K562 (cell line): ENCODE measurements around the gene CLEC3B. TPM values are rescaled to one million over a fixed set of nuclear protein-coding genes. Genes with fewer than 3 reads are reported as not detected.

ENCODE experiments used
- ATAC-seq: fragments of 200-7000 bp; cut with Tn5 transposase; 3 replicates; pipeline ENCODE4 v1.9.1; 2020; ENCODE audit warnings: moderate library complexity
- BruUV-seq: library from RNA; stranded (reverse); fragments of 400-500 nt; replicated peaks from 2 replicates; lab custom pipeline; 2021; lab: Mats Ljungman, UMichigan
- CTCF ChIA-PET: fragments of 300-600 bp; formaldehyde crosslinking; extraction: SDS; loops from one replicate; lab custom pipeline; 2021; ENCODE audit warnings: low intra/inter-chr PET ratio; lab: Yijun Ruan, JAX
- POLR2A ChIA-PET: fragments of 300-600, 350-650 bp; sonication (Branson Sonifier 250); formaldehyde crosslinking; extraction: SDS; loops from one replicate; lab custom pipeline; 2021; ENCODE audit warnings: antibody characterized with exemption, inconsistent platforms; lab: Yijun Ruan, JAX
- DNase-seq, 4 experiments: peaks; one replicate each; pipeline versions ENCODE4 v3.0.0 to v3.0.0-alpha.2; 2011 to 2018; ENCODE audit warnings: low spot score in 3 of 4, mixed read lengths in 3 of 4; ENCODE audit errors: extremely low read depth in 1 of 4
- FAIRE-seq: peaks from 2 replicates; lab custom pipeline; 2011; peaks lifted over from hg19 to GRCh38; lab: Jason Lieb, UNC
- H2AFZ ChIP-seq: 2 replicates; pipeline ENCODE4 v1.6.0; 2011; ENCODE audit warnings: low read depth, low read length, control low read depth, inconsistent platforms
- H3K27ac ChIP-seq: fragments of 200-600 bp; 3 replicates; pipeline ENCODE4 v1.8.0; 2011; ENCODE audit warnings: low read depth, mild to moderate bottlenecking, control low read depth, inconsistent platforms, low read length, moderate library complexity, mixed read lengths; ENCODE audit errors: extremely low read depth
- H3K27me3 ChIP-seq, 2 experiments: fragments of 300-600 bp in 1 of 2; 2 replicates in 1 of 2; 3 replicates in 1 of 2; pipeline versions ENCODE4 v1.6.0 to v1.8.0; 2011; ENCODE audit warnings: inconsistent platforms in 2 of 2, low read length in 2 of 2, mild to moderate bottlenecking in 1 of 2, mixed read lengths in 1 of 2, moderate library complexity in 1 of 2; ENCODE audit not compliant: control insufficient read depth in 2 of 2, insufficient read depth in 2 of 2
- H3K36me3 ChIP-seq: fragments of 300-600 bp; 3 replicates; pipeline ENCODE4 v1.8.0; 2011; ENCODE audit warnings: mild to moderate bottlenecking, low read length, inconsistent platforms; ENCODE audit not compliant: control insufficient read depth, insufficient read depth
- H3K4me1 ChIP-seq, 2 experiments: fragments of 200-600 bp in 1 of 2; replicated peaks in 1 of 2; 2 replicates in 1 of 2; 3 replicates in 1 of 2; pipeline versions ENCODE4 v1.5.1 to v1.8.0; 2011; ENCODE audit warnings: inconsistent platforms in 2 of 2, low read length in 2 of 2, mild to moderate bottlenecking in 1 of 2, mixed read lengths in 1 of 2, moderate library complexity in 1 of 2; ENCODE audit not compliant: control insufficient read depth in 2 of 2, insufficient read depth in 2 of 2
- H3K4me2 ChIP-seq: 2 replicates; pipeline ENCODE4 v1.6.1; 2011; ENCODE audit warnings: low read length, control low read depth, inconsistent platforms, mixed read lengths; ENCODE audit not compliant: insufficient read depth
- H3K4me3 ChIP-seq: fragments of 200-600 bp; sonication (generic), shearing (Covaris generic); 2 replicates; pipeline ENCODE4 v1.5.1; 2016; ENCODE audit warnings: control low read depth, inconsistent platforms
- H3K79me2 ChIP-seq: fragments of 200-600 bp; 3 replicates; pipeline ENCODE4 v1.8.0; 2011; ENCODE audit warnings: low read length, inconsistent platforms; ENCODE audit not compliant: control insufficient read depth, insufficient read depth
- H3K9ac ChIP-seq, 2 experiments: 2 replicates each; pipeline versions ENCODE4 v1.6.0 to v1.6.1; 2011; ENCODE audit warnings: low read depth in 2 of 2, low read length in 2 of 2, control low read depth in 1 of 2, inconsistent platforms in 1 of 2, mild to moderate bottlenecking in 1 of 2, mixed read lengths in 1 of 2; ENCODE audit not compliant: insufficient read depth in 1 of 2
- H3K9me1 ChIP-seq: one replicate; pipeline ENCODE4 v1.6.0; 2011; ENCODE audit warnings: inconsistent platforms, mild to moderate bottlenecking, low read length, moderate library complexity; ENCODE audit not compliant: control insufficient read depth, insufficient read depth
- H3K9me3 ChIP-seq: replicated peaks from 2 replicates; pipeline ENCODE4 v1.5.1; 2011; ENCODE audit warnings: low read depth, low read length, inconsistent platforms; ENCODE audit not compliant: control insufficient read depth, insufficient read depth
- H4K20me1 ChIP-seq: replicated peaks from 2 replicates; pipeline ENCODE4 v1.6.1; 2011; ENCODE audit warnings: low read length, inconsistent platforms, mixed read lengths; ENCODE audit not compliant: control insufficient read depth, insufficient read depth
- CBX1 ChIP-seq: sonication (generic); IDR thresholded peaks from 2 replicates; pipeline ENCODE4 v1.6.1; 2016; ENCODE audit warnings: antibody characterized with exemption, low read depth, mild to moderate bottlenecking
- CBX8 ChIP-seq: fragments of 200-600 bp; sonication (generic); IDR thresholded peaks from 2 replicates; pipeline ENCODE4 v1.6.1; 2012; ENCODE audit warnings: borderline replicate concordance, mixed run types, low read depth, mild to moderate bottlenecking, moderate library complexity, mixed read lengths, low read length, control low read depth, inconsistent platforms; ENCODE audit not compliant: poor library complexity, severe bottlenecking; ENCODE audit errors: extremely low read depth
- ELF2 ChIP-seq: fragments of 250-450 bp; sonication (Bioruptor Pico); IDR thresholded peaks from 2 replicates; pipeline ENCODE4 v1.5.0; 2021; ENCODE audit warnings: mild to moderate bottlenecking
- ETS2 ChIP-seq: IDR thresholded peaks from 2 replicates; pipeline ENCODE4 v1.6.1; 2016; ENCODE audit warnings: borderline replicate concordance, missing genetic modification characterization, mild to moderate bottlenecking, moderate library complexity, missing compliant biosample characterization; ENCODE audit not compliant: poor library complexity, severe bottlenecking
- ID3 ChIP-seq, 2 experiments: fragments of 250-450 bp in 1 of 2; fragments of 450-650 bp in 1 of 2; sonication (Bioruptor Pico) in 1 of 2; IDR thresholded peaks; 2 replicates each; pipeline versions ENCODE4 v1.6.1 to v1.8.0; 2016 to 2021; ENCODE audit warnings: mild to moderate bottlenecking in 2 of 2, moderate library complexity in 2 of 2, missing compliant biosample characterization in 1 of 2, missing genetic modification characterization in 1 of 2
- NCOA6 ChIP-seq: fragments of 450-650 bp; IDR thresholded peaks from 2 replicates; pipeline ENCODE4 v1.6.1; 2017; ENCODE audit warnings: mild to moderate bottlenecking
- NFXL1 ChIP-seq: fragments of 450-650 bp; formaldehyde crosslinking; IDR thresholded peaks from 2 replicates; pipeline ENCODE4 v1.4.0; 2021; ENCODE audit warnings: mild to moderate bottlenecking
- POLR2H ChIP-seq: IDR thresholded peaks from 2 replicates; pipeline ENCODE4 v1.6.1; 2016; ENCODE audit warnings: missing genetic modification characterization, low read depth, mild to moderate bottlenecking, control low read depth, missing compliant biosample characterization, moderate library complexity
- SMAD3 ChIP-seq: fragments of 450-650 bp; formaldehyde crosslinking; conservative IDR thresholded peaks from 2 replicates; pipeline ENCODE4 v1.4.0; 2020; ENCODE audit warnings: mild to moderate bottlenecking
- TFAM ChIP-seq: fragments of 250-450 bp; sonication (Bioruptor Pico); conservative IDR thresholded peaks from 2 replicates; pipeline ENCODE4 v1.5.0; 2021; ENCODE audit warnings: mild to moderate bottlenecking, moderate library complexity
- TRIM24 ChIP-seq, 2 experiments: fragments of 450-650 bp; IDR thresholded peaks; 2 replicates each; pipeline ENCODE4 v1.6.1; 2016
- ZNF408 ChIP-seq: fragments of 250-450 bp; sonication (Bioruptor Pico); IDR thresholded peaks from 2 replicates; pipeline ENCODE4 v1.4.0; 2020; ENCODE audit warnings: low read depth, mild to moderate bottlenecking, moderate library complexity
- ZNF586 ChIP-seq: fragments of 450-650 bp; formaldehyde crosslinking; conservative IDR thresholded peaks from 2 replicates; pipeline ENCODE4 v1.4.0; 2020; ENCODE audit warnings: mild to moderate bottlenecking, moderate library complexity
- WGBS: fragments of 100-300 bp; shearing (Covaris generic); methylation state at CpG from one replicate; pipeline ENCODE4 v1.1.6; 2016; ENCODE audit warnings: low coverage, mixed read lengths; ENCODE audit not compliant: insufficient coverage; ENCODE audit errors: missing lambda C conversion rate; 5-methylcytosine and 5-hydroxymethylcytosine counted together
- in situ Hi-C: fragments of 300-500 bp; cut with MboI; formaldehyde crosslinking; loops from 4 replicates; pipeline ENCODE4 v1.15.0; 2018; ENCODE audit warnings: inconsistent platforms, mixed read lengths
- intact Hi-C: fragments of 100-400 bp; cut with micrococcal nuclease; formaldehyde crosslinking; loops from 2 replicates; pipeline ENCODE4 v1.14.2; 2022
- polyA plus RNA-seq, 8 experiments: library from polyadenylated mRNA; depleted of rRNA in 4 of 8; stranded (reverse) in 5 of 8; unstranded in 3 of 8; fragments of >200 nt; fragmentation: Nextera tagmentation in 2 of 8; fragmentation: Illumina TruSeq in 1 of 8; extraction: Ambion mirVana in 2 of 8; extraction: Trizol in 1 of 8; gene quantifications; 2 replicates each; pipeline versions ENCODE4 v1.2.1 to v1.2.3, GENCODE V29; 2011 to 2014; ENCODE audit warnings: inconsistent platforms in 1 of 8, missing spikeins in 1 of 8
- total RNA-seq, 7 experiments: library from RNA; depleted of rRNA in 6 of 7; stranded (reverse); fragments of >200 nt in 6 of 7; fragmentation: Illumina TruSeq in 2 of 7; extraction: Trizol in 2 of 7; gene quantifications; 2 replicates each; pipeline versions ENCODE4 v1.2.1 to v1.2.3, GENCODE V29; 2011 to 2021; ENCODE audit warnings: low replicate concordance in 1 of 7
- TF ChIP-seq, protein P1 (sequence below): fragments of 450-650 bp; conservative IDR thresholded peaks from 2 replicates; pipeline ENCODE4 v1.6.1; 2016; ENCODE audit warnings: missing genetic modification characterization, low read depth, mild to moderate bottlenecking, control low read depth, missing compliant biosample characterization
- TF ChIP-seq, protein P2 (sequence below): sonication (generic); formaldehyde crosslinking; IDR thresholded peaks from 2 replicates; pipeline ENCODE4 v1.8.1; 2022; ENCODE audit warnings: missing genetic modification reagents

CLEC3B gene
- total and polyA plus RNA-seq, 9 of the 15 experiments (the other 6 are each of a cell fraction or from before 2014, with no cell fraction given) = not detected

DNA sequence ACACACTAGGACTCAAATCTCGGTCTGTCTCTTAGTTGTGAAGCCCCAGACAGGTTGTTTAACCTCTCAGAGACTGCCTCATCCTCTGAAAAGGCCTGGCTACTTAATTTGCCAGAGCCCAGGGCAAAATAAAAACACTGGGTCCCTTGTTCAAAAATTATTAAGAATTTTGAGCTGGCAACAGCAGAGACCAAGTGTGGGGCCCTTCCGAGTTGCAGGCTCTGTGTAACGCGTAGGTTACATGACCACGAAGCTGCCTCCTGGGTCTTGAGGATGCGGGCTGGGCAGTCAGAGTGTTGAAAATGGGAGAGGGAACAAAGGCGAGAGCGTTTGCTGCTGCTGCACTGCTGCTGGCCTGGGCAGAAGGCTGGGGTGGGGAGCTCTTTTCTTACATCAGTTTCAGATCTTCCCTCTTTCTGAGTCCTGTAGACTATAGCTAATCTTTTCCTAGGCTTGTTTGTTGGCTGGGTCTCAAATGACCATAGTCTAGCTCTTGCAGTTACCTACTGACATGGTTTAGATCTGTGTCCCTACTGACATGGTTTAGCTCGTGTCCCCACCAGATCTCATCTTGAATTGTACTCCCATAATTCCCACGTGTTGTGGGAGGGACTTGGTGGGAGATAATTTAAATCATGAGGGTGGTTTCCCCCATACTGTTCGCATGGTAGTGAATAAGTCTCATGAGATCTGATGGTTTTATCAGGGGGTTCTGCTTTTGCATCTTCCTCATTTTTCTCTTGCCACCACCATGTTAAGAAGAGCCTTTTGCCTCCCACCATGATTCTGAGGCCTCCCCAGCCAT is 49.9 kb downstream of the CLEC3B start:
- no TSS peak for BruUV-seq
- H3K4me1 ChIP-seq = peaks cover 17 to 51% of the 10 kb centered on the region in 2 experiments; a peak in 4 of 5 replicates
- CTCF ChIA-PET = no interaction called here
- TF ChIP-seq CBX8 (no peak), NCOA6 (no peak), ID3 (CRISPR knock-in tag; IDR thresholded peaks at IDR 0.05) (no peak), ID3 (tag; IDR thresholded peaks at IDR 0.05) (0 out of 2 replicates have a peak, but pooled peaks have one; percentile 31), ZNF586 (CRISPR knock-in tag) (0 out of 2 replicates have a peak, but pooled peaks have one; percentile 3), ZNF408 (CRISPR knock-in tag) (no peak), ETS2 (tag) (no peak), SMAD3 (peak; percentile 65; the same call in 1 of the 2 replicates), ELF2 (CRISPR knock-in tag) (0 out of 2 replicates have a peak, but pooled peaks have one; percentile 61), NFXL1 (CRISPR knock-in tag) (no peak), TRIM24 (IDR thresholded peaks at IDR 0.05) (no peak), POLR2H (tag) (peak; percentile 83), CBX1 (no peak), TFAM (CRISPR knock-in tag) (no peak)
- TF ChIP-seq, protein P1, sequence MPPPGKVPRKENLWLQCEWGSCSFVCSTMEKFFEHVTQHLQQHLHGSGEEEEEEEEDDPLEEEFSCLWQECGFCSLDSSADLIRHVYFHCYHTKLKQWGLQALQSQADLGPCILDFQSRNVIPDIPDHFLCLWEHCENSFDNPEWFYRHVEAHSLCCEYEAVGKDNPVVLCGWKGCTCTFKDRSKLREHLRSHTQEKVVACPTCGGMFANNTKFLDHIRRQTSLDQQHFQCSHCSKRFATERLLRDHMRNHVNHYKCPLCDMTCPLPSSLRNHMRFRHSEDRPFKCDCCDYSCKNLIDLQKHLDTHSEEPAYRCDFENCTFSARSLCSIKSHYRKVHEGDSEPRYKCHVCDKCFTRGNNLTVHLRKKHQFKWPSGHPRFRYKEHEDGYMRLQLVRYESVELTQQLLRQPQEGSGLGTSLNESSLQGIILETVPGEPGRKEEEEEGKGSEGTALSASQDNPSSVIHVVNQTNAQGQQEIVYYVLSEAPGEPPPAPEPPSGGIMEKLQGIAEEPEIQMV (tag) = peak; percentile 75
- TF ChIP-seq, protein P2, sequence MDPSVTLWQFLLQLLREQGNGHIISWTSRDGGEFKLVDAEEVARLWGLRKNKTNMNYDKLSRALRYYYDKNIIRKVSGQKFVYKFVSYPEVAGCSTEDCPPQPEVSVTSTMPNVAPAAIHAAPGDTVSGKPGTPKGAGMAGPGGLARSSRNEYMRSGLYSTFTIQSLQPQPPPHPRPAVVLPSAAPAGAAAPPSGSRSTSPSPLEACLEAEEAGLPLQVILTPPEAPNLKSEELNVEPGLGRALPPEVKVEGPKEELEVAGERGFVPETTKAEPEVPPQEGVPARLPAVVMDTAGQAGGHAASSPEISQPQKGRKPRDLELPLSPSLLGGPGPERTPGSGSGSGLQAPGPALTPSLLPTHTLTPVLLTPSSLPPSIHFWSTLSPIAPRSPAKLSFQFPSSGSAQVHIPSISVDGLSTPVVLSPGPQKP = no peak

More for the DNA sequence above, 49.9 kb downstream of the CLEC3B start:
- FAIRE-seq (no peak), DNase-seq (no peak), ATAC-seq (peak; percentile 39)
- 53% methylated on average over 11 of the region's 11 CpGs for WGBS
- intact Hi-C loops = no loop called here
- no peak overlapping the region; the same call in 1 of the 2 replicates for H3K4me2 ChIP-seq
- H3K9me1 ChIP-seq = no peaks in the 10 kb centered on the region
- POLR2A ChIA-PET = interaction anchor here (0.6 to 1.7 kb wide), 8 partner anchors 10 to 25 kb away, joined by 3 to 13 read pairs (median 4); no protein-coding TSS in a partner anchor
- H2AFZ ChIP-seq = peak overlapping the region; percentile 89
- 0 out of 2 replicates have a peak, but pooled peaks cover 2% of the 10 kb centered on the region for H3K9me3 ChIP-seq
- no peaks in the 10 kb centered on the region for H3K27me3 ChIP-seq
- peak overlapping the region; percentile 33; the same call in 2 of the 3 replicates for H3K27ac ChIP-seq
- H3K9ac ChIP-seq = peak overlapping the region; percentile 27 to 54; a peak in 2 of 4 replicates
- no peaks in the 10 kb centered on the region for H3K36me3 ChIP-seq
- H3K79me2 ChIP-seq = peaks cover 15% of the 10 kb centered on the region; the same call in 1 of the 3 replicates
- no peak overlapping the region for H3K4me3 ChIP-seq
- no peaks in the 10 kb centered on the region for H4K20me1 ChIP-seq
- in situ Hi-C loops = no loop called here
